HepG2 (cell line): ENCODE data around the gene VPS52. TPM values are rescaled to one million over a fixed set of nuclear protein-coding genes. Genes with fewer than 3 reads are reported as not detected.

ENCODE experiments used
- BATF2 ChIP-seq: sonication (generic); formaldehyde crosslinking; IDR thresholded peaks from 2 replicates; pipeline ENCODE4 v1.8.0; 2022; ENCODE audit warnings: mild to moderate bottlenecking, missing genetic modification reagents, moderate library complexity
- ELF1 ChIP-seq: sonication (generic); formaldehyde crosslinking; IDR thresholded peaks from 2 replicates; pipeline ENCODE4 v1.4.0; 2020; ENCODE audit warnings: missing genetic modification reagents
- HNRNPK ChIP-seq: fragments of 200-400 bp; formaldehyde crosslinking; IDR thresholded peaks from 2 replicates; pipeline ENCODE4 v1.6.1; 2018; ENCODE audit warnings: low read length, low read depth, moderate library complexity, mild to moderate bottlenecking; ENCODE audit not compliant: poor library complexity, severe bottlenecking
- POLR2AphosphoS5 ChIP-seq: IDR thresholded peaks from 2 replicates; pipeline ENCODE4 v1.6.1; 2012; ENCODE audit warnings: low read depth, low read length
- PRPF4 ChIP-seq: fragments of 200-400 bp; formaldehyde crosslinking; IDR thresholded peaks from 2 replicates; pipeline ENCODE4 v1.6.1; 2016; ENCODE audit warnings: low read length, low read depth; ENCODE audit not compliant: poor library complexity, severe bottlenecking
- TARDBP ChIP-seq: sonication (generic); formaldehyde crosslinking; IDR thresholded peaks from 2 replicates; pipeline ENCODE4 v1.8.0; 2022; ENCODE audit warnings: mild to moderate bottlenecking, missing genetic modification reagents
- ZHX1 ChIP-seq: sonication (generic); formaldehyde crosslinking; IDR thresholded peaks from 2 replicates; pipeline ENCODE4 v1.8.1; 2022; ENCODE audit warnings: low read depth, mild to moderate bottlenecking, missing genetic modification reagents
- ZKSCAN8 ChIP-seq: IDR thresholded peaks from 2 replicates; pipeline ENCODE4 v1.6.1; 2016; ENCODE audit warnings: borderline replicate concordance, missing genetic modification reagents, missing compliant biosample characterization
- ZNF274 ChIP-seq: sonication (generic); formaldehyde crosslinking; IDR thresholded peaks from 2 replicates; pipeline ENCODE4 v1.5.1; 2020; ENCODE audit warnings: mild to moderate bottlenecking, missing genetic modification reagents
- ZNF276 ChIP-seq: sonication (generic); formaldehyde crosslinking; IDR thresholded peaks from 2 replicates; pipeline ENCODE4 v1.4.0; 2020; ENCODE audit warnings: mild to moderate bottlenecking, low read depth, missing genetic modification reagents
- ZNF451 ChIP-seq: sonication (generic); formaldehyde crosslinking; IDR thresholded peaks from 2 replicates; pipeline ENCODE4 v1.5.0; 2020; ENCODE audit warnings: mild to moderate bottlenecking, missing genetic modification reagents
- ZNF614 ChIP-seq: IDR thresholded peaks from 2 replicates; pipeline ENCODE4 v1.6.1; 2018; ENCODE audit warnings: missing biosample characterization, missing genetic modification reagents, inconsistent platforms, borderline replicate concordance
- ZSCAN21 ChIP-seq: sonication (generic); formaldehyde crosslinking; IDR thresholded peaks from 2 replicates; pipeline ENCODE4 v1.8.0; 2022; ENCODE audit warnings: mild to moderate bottlenecking, missing genetic modification reagents, moderate library complexity, borderline replicate concordance
- polyA plus RNA-seq, 8 experiments: library from polyadenylated mRNA; depleted of rRNA in 3 of 8; stranded (reverse) in 7 of 8; unstranded in 1 of 8; fragments of >200 nt; fragmentation: Illumina TruSeq in 4 of 8; extraction: Trizol in 4 of 8; gene quantifications; 2 replicates each; pipeline versions ENCODE4 v1.2.1 to v1.2.3, GENCODE V29; 2011 to 2016; ENCODE audit warnings: low read depth in 4 of 8, missing spikeins in 1 of 8, mixed read lengths in 1 of 8; ENCODE audit not compliant: insufficient read depth in 1 of 8
- total RNA-seq, 5 experiments: library from RNA; depleted of rRNA; stranded (reverse); fragments of >200 nt; fragmentation: Illumina TruSeq; extraction: Trizol; gene quantifications; 2 replicates each; pipeline ENCODE4 v1.2.3, GENCODE V29; 2016; ENCODE audit warnings: low read depth in 1 of 5
- TF ChIP-seq, protein P1 (sequence below): sonication (generic); formaldehyde crosslinking; IDR thresholded peaks from 2 replicates; pipeline ENCODE4 v1.8.1; 2023; ENCODE audit warnings: mild to moderate bottlenecking, inconsistent platforms, moderate library complexity, missing genetic modification reagents, borderline replicate concordance

VPS52 gene
- total and polyA plus RNA-seq, 2 of the 13 experiments (the other 11 are each of a cell fraction or from before 2014, with no cell fraction given): 48.9 to 85.5 TPM

DNA sequence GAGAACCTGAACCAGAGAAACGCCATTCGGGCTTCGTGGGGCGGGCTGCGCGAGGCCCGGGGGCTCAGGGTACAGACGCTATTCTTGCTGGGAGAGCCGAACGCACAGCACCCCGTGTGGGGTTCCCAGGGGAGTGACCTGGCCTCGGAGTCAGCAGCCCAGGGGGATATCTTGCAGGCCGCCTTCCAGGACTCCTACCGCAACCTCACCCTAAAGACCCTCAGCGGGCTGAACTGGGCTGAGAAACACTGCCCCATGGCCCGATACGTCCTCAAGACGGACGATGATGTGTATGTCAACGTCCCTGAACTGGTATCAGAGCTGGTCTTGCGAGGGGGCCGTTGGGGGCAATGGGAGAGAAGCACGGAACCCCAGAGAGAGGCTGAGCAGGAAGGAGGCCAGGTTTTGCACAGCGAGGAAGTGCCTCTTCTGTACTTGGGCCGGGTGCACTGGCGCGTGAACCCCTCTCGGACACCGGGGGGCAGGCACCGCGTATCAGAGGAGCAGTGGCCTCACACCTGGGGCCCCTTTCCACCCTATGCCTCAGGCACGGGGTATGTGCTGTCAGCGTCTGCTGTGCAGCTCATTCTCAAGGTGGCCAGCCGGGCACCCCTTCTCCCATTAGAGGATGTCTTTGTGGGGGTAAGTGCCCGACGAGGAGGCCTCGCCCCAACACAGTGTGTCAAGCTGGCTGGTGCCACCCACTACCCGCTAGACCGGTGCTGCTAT, 6.2 kb upstream of the VPS52 start (continued):
- TF ChIP-seq, protein P1, sequence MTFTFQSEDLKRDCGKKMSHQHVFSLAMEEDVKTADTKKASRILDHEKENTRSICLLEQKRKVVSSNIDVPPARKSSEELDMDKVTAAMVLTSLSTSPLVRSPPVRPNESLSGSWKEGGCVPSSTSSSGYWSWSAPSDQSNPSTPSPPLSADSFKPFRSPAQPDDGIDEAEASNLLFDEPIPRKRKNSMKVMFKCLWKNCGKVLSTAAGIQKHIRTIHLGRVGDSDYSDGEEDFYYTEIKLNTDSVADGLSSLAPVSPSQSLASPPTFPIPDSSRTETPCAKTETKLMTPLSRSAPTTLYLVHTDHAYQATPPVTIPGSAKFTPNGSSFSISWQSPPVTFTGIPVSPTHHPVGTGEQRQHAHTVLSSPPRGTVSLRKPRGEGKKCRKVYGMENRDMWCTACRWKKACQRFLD (CRISPR knock-in tag): no peak
- no peak for TF ChIP-seq PRPF4
- TF ChIP-seq ZHX1 (CRISPR knock-in tag): no peak
- TF ChIP-seq ZNF614: no peak
- no peak for TF ChIP-seq ZKSCAN8 (CRISPR knock-in tag)
- 0 out of 2 replicates have a peak, but pooled peaks have one; percentile 28 for TF ChIP-seq ZNF451
- TF ChIP-seq POLR2AphosphoS5: peak; percentile 17; the same call in 1 of the 2 replicates
- no peak for TF ChIP-seq ELF1 (CRISPR knock-in tag)
- peak; percentile 29; the same call in 1 of the 2 replicates for TF ChIP-seq TARDBP (CRISPR knock-in tag)
- no peak for TF ChIP-seq HNRNPK
- no peak for TF ChIP-seq ZSCAN21 (CRISPR knock-in tag)
- no peak for TF ChIP-seq BATF2 (CRISPR knock-in tag)
- no peak for TF ChIP-seq ZNF274
- TF ChIP-seq ZNF276 (CRISPR knock-in tag): no peak
